Measurements from ENCODE around the gene TEAD4. TPM values are rescaled to one million over a fixed set of nuclear protein-coding genes. Genes with fewer than 3 reads are reported as not detected.

Gene TEAD4
- total RNA-seq, 1 experiment from 2014 or later = 96.2 TPM

- H3K9me3 Mint-ChIP-seq (ENCODE audit: unreplicated experiment) = no peaks in the 10 kb centered on the region
- H3K27ac Mint-ChIP-seq (ENCODE audit: unreplicated experiment) = no peak overlapping the region
- no peak for TF ChIP-seq CTCF (IDR thresholded peaks at IDR 0.05; ENCODE audit: insufficient read depth in 1 of 2, low read depth in 1 of 2, low read length in 1 of 2, severe bottlenecking in 1 of 2, unreplicated experiment in 1 of 2)
- DNase-seq = no peak
- ChIA-PET CTCF (no interaction called here), POLR2A (no interaction called here)
- Histone ChIP-seq H3K4me3 (ENCODE audit: low read depth, low read length) (no peak overlapping the region), H3K4me1 (no peaks in the 10 kb centered on the region), H3K27me3 (replicated peaks; ENCODE audit: control insufficient read depth, insufficient read depth, low read length) (no peaks in the 10 kb centered on the region), H3K9me3 (no peaks in the 10 kb centered on the region), H3K36me3 (ENCODE audit: control insufficient read depth, insufficient read depth, low read length) (peaks cover 1% of the 10 kb centered on the region)
- peaks cover 72% of the 10 kb centered on the region for H3K36me3 Mint-ChIP-seq (ENCODE audit: insufficient read depth, unreplicated experiment)
- H3K4me1 Mint-ChIP-seq (ENCODE audit: low read depth, unreplicated experiment) = no peaks in the 10 kb centered on the region
- H3K4me3 Mint-ChIP-seq (ENCODE audit: unreplicated experiment) = no peak overlapping the region
- intact Hi-C loops (cut with micrococcal nuclease; ENCODE audit: unreplicated experiment) = no loop called here
- H3K27me3 Mint-ChIP-seq (ENCODE audit: insufficient read depth, unreplicated experiment) = no peaks in the 10 kb centered on the region
- BruUV-seq (replicated peaks) = no TSS peak
Measured at GRCh38 chr12:3005736-3006135, 46.5 kb downstream of the TEAD4 start.

- Mint-ChIP-seq H3K9me3 (ENCODE audit: unreplicated experiment) (no peaks in the 10 kb centered on the region), H3K27ac (ENCODE audit: unreplicated experiment) (no peak overlapping the region), H3K27me3 (ENCODE audit: insufficient read depth, unreplicated experiment) (no peaks in the 10 kb centered on the region), H3K4me3 (ENCODE audit: unreplicated experiment) (no peak overlapping the region), H3K4me1 (ENCODE audit: low read depth, unreplicated experiment) (no peaks in the 10 kb centered on the region), H3K36me3 (ENCODE audit: insufficient read depth, unreplicated experiment) (peaks cover 73% of the 10 kb centered on the region)
- BruUV-seq (replicated peaks) = no TSS peak
- Histone ChIP-seq H3K36me3 (ENCODE audit: control insufficient read depth, insufficient read depth, low read length) (peaks cover 1% of the 10 kb centered on the region), H3K4me3 (ENCODE audit: low read depth, low read length) (no peak overlapping the region), H3K27me3 (replicated peaks; ENCODE audit: control insufficient read depth, insufficient read depth, low read length) (no peaks in the 10 kb centered on the region), H3K4me1 (no peaks in the 10 kb centered on the region), H3K9me3 (no peaks in the 10 kb centered on the region)
- intact Hi-C loops (cut with micrococcal nuclease; ENCODE audit: unreplicated experiment) = no loop called here
- CTCF ChIA-PET = no interaction called here
- no peak for TF ChIP-seq CTCF (IDR thresholded peaks at IDR 0.05; ENCODE audit: insufficient read depth in 1 of 2, low read depth in 1 of 2, low read length in 1 of 2, severe bottlenecking in 1 of 2, unreplicated experiment in 1 of 2)
- DNase-seq = no peak
- POLR2A ChIA-PET = no interaction called here
Measured at GRCh38 chr12:3009780-3010179, 50.6 kb downstream of the TEAD4 start.

GRCh38 chr12:3010214-3010930 is 51.2 kb downstream of the TEAD4 start:
- Mint-ChIP-seq H3K9me3 (ENCODE audit: unreplicated experiment) (no peaks in the 10 kb centered on the region), H3K27ac (ENCODE audit: unreplicated experiment) (no peak overlapping the region), H3K4me3 (ENCODE audit: unreplicated experiment) (no peak overlapping the region), H3K36me3 (ENCODE audit: insufficient read depth, unreplicated experiment) (peaks cover 74% of the 10 kb centered on the region), H3K4me1 (ENCODE audit: low read depth, unreplicated experiment) (no peaks in the 10 kb centered on the region), H3K27me3 (ENCODE audit: insufficient read depth, unreplicated experiment) (no peaks in the 10 kb centered on the region)
- H3K4me3 ChIP-seq (ENCODE audit: low read depth, low read length) = no peak overlapping the region
- H3K4me1 ChIP-seq = no peaks in the 10 kb centered on the region
- peaks cover 1% of the 10 kb centered on the region for H3K36me3 ChIP-seq (ENCODE audit: control insufficient read depth, insufficient read depth, low read length)
- intact Hi-C loops (cut with micrococcal nuclease; ENCODE audit: unreplicated experiment) = no loop called here
- H3K9me3 ChIP-seq = no peaks in the 10 kb centered on the region
- no TSS peak for BruUV-seq (replicated peaks)
- ChIA-PET POLR2A (no interaction called here), CTCF (no interaction called here)
- DNase-seq = no peak
- no peak for TF ChIP-seq CTCF (IDR thresholded peaks at IDR 0.05; ENCODE audit: insufficient read depth in 1 of 2, low read depth in 1 of 2, low read length in 1 of 2, severe bottlenecking in 1 of 2, unreplicated experiment in 1 of 2)
- no peaks in the 10 kb centered on the region for H3K27me3 ChIP-seq (replicated peaks; ENCODE audit: control insufficient read depth, insufficient read depth, low read length)
